DND-41 (cell line): ENCODE measurements around the gene TOP3B.

ENCODE experiments used
- EZH2 ChIP-seq: IDR thresholded peaks from 3 replicates; pipeline ENCODE4 v1.6.1; 2012; ENCODE audit warnings: borderline replicate concordance, low read depth, mild to moderate bottlenecking, moderate library complexity, low read length, inconsistent platforms; ENCODE audit not compliant: severe bottlenecking
- TF ChIP-seq, protein P1 (sequence below): IDR thresholded peaks from 2 replicates; pipeline ENCODE4 v1.5.1; 2012; ENCODE audit warnings: borderline replicate concordance, low read length, moderate library complexity, mild to moderate bottlenecking; ENCODE audit not compliant: poor library complexity, severe bottlenecking; ENCODE audit errors: extremely low read depth

DNA sequence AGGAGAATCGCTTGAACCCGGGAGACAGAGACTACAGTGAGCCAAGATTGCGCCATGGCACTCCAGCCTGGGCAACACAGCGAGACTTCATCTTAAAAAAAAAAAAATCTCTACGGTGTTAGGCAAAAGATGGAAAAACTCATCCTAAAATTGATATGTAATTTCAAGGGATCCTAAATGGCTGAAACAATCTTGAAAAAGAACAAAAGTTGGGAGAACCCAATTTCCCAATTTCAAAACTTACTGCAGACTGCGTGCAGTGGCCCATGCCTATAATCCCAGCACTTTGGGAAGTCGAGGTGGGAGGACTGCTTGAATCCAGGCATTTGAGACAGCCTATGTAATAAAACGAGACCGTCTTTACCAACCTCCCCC, 31.7 kb upstream of the TOP3B start:
- no peak for TF ChIP-seq EZH2
- TF ChIP-seq, protein P1, sequence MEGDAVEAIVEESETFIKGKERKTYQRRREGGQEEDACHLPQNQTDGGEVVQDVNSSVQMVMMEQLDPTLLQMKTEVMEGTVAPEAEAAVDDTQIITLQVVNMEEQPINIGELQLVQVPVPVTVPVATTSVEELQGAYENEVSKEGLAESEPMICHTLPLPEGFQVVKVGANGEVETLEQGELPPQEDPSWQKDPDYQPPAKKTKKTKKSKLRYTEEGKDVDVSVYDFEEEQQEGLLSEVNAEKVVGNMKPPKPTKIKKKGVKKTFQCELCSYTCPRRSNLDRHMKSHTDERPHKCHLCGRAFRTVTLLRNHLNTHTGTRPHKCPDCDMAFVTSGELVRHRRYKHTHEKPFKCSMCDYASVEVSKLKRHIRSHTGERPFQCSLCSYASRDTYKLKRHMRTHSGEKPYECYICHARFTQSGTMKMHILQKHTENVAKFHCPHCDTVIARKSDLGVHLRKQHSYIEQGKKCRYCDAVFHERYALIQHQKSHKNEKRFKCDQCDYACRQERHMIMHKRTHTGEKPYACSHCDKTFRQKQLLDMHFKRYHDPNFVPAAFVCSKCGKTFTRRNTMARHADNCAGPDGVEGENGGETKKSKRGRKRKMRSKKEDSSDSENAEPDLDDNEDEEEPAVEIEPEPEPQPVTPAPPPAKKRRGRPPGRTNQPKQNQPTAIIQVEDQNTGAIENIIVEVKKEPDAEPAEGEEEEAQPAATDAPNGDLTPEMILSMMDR, result no peak
